GM21717 (cell line): ENCODE results near the gene METTL22.

ENCODE experiments used
- ATAC-seq: cut with Tn5 transposase; IDR thresholded peaks from one replicate; pipeline ENCODE4 v1.9.1; 2021; ENCODE audit warnings: mild to moderate bottlenecking, moderate library complexity; ENCODE audit not compliant: unreplicated experiment

The METTL22 gene

DNA sequence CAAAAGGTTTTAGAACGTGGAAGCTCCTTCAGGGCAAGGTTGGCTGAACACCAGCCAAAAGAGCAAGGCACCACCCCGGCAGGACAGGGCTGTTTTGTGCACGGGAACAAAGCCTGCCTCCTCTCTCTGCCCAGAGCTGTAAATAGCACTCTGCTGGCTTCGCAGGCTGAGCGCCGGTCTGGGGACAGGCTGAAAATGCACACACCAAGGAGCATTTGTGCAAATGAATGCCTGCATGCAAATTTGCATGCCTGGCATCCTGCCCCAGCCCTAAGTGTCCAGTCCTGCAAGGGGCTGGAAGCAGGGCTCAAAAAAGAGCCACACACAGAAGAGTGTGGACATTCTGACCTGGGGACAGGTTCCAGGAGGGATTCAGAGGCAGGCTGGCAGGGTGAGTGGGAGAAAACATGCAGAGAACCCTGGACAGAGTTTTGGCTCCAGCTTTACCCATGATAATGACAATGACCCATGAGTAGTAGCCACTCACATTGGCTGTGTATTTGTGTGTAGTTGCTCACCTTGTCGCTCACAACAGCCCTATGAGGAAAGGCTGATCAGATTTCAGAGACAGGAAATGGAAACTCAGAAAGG lies 64.6 kb downstream of the METTL22 start:
- ATAC-seq = no peak

DNA sequence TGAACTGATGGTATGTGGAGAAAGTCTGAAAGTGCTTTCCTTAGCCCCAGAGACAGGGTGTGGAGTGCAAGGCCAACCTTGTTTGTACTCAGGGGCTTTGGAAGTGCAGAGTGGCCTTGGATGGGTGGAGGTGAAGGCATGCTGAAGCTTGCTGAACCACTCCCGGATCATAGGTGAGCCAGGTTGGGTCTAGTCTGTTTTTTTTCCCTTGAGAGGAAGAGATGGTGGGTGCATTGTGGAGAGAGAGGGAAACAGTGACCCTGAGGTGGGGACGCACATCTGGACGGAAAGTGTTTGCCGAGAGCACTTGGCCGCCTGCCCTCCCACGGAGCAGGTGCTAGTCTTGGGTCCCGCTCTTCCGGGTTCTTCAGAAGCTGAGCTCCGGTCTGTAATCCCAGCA lies 65.4 kb downstream of the METTL22 start:
- no peak for ATAC-seq

GRCh38 chr16:8689686-8690085 lies 68.2 kb downstream of the METTL22 start:
- ATAC-seq = no peak

DNA sequence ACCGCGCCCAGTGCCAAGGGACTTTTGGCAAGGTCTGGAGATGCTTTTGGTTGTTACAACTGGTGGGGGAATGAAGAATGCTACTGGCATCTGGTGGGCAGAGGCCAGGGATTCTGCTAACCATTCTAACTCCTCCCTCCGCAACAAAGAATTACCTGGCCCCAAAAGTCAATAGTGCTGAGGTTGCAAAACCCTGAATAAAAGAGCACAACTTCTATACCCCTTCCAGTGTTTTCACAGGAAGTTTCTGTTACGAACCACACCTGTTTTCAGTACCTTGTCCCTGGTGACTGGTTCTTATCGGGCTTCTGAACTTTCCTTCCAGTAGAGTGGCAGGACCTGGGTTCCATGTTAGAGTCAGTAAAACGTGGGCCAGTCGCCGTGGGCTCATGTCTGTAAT lies 70.2 kb downstream of the METTL22 start:
- ATAC-seq = no peak

- no peak for ATAC-seq
Observed at GRCh38 chr16:8694795-8695728, 73.6 kb downstream of the METTL22 start.

- ATAC-seq = no peak
Observed at GRCh38 chr16:8696880-8697279, 75.4 kb downstream of the METTL22 start.

DNA sequence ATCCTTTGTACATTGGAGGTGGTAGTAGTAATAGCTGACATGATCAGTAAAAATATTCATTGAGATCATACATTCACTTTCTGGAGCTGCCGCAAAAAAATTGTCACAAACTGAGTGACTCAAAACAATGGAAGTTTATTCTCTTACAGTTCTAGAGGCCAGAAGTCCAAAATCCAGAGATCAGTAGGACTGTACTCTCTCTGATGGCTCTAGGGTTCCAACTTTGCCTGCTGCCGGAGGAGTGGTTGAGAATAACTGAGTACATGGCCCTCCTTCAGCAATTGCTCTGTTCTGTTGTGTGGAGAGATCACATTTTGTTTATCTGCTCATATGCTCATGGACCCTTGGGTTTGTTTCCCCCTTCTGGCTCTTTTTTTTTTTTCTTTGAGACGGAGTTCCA lies 76.5 kb downstream of the METTL22 start:
- ATAC-seq = no peak
